ENCODE results near the gene SPCS1.

SPCS1 gene

GRCh38 chr3:52730681-52731080, 24.8 kb downstream of the SPCS1 start:
- no peak overlapping the region for H3K4me3 ChIP-seq (replicated peaks; ENCODE audit: low read depth, low read length)
- DNase-seq (ENCODE audit: low read depth): peak; percentile 57
- TF ChIP-seq, protein P1, sequence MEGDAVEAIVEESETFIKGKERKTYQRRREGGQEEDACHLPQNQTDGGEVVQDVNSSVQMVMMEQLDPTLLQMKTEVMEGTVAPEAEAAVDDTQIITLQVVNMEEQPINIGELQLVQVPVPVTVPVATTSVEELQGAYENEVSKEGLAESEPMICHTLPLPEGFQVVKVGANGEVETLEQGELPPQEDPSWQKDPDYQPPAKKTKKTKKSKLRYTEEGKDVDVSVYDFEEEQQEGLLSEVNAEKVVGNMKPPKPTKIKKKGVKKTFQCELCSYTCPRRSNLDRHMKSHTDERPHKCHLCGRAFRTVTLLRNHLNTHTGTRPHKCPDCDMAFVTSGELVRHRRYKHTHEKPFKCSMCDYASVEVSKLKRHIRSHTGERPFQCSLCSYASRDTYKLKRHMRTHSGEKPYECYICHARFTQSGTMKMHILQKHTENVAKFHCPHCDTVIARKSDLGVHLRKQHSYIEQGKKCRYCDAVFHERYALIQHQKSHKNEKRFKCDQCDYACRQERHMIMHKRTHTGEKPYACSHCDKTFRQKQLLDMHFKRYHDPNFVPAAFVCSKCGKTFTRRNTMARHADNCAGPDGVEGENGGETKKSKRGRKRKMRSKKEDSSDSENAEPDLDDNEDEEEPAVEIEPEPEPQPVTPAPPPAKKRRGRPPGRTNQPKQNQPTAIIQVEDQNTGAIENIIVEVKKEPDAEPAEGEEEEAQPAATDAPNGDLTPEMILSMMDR (IDR thresholded peaks at IDR 0.05; ENCODE audit: low read length, missing control alignments): no peak

GRCh38 chr3:52731590-52731989, 25.7 kb downstream of the SPCS1 start:
- TF ChIP-seq, protein P1 (IDR thresholded peaks at IDR 0.05; ENCODE audit: low read length, missing control alignments): no peak
- DNase-seq (ENCODE audit: low read depth): no peak
- H3K4me3 ChIP-seq (replicated peaks; ENCODE audit: low read depth, low read length): no peak overlapping the region

GRCh38 chr3:52733256-52733891, 27.5 kb downstream of the SPCS1 start:
- DNase-seq (ENCODE audit: low read depth): no peak
- TF ChIP-seq, protein P1 (IDR thresholded peaks at IDR 0.05; ENCODE audit: low read length, missing control alignments): no peak
- no peak overlapping the region for H3K4me3 ChIP-seq (replicated peaks; ENCODE audit: low read depth, low read length)

GRCh38 chr3:52739730-52740129, 33.8 kb downstream of the SPCS1 start:
- TF ChIP-seq, protein P1 (IDR thresholded peaks at IDR 0.05; ENCODE audit: low read length, missing control alignments): no peak
- H3K4me3 ChIP-seq (replicated peaks; ENCODE audit: low read depth, low read length): no peak overlapping the region
- no peak for DNase-seq (ENCODE audit: low read depth)

DNA sequence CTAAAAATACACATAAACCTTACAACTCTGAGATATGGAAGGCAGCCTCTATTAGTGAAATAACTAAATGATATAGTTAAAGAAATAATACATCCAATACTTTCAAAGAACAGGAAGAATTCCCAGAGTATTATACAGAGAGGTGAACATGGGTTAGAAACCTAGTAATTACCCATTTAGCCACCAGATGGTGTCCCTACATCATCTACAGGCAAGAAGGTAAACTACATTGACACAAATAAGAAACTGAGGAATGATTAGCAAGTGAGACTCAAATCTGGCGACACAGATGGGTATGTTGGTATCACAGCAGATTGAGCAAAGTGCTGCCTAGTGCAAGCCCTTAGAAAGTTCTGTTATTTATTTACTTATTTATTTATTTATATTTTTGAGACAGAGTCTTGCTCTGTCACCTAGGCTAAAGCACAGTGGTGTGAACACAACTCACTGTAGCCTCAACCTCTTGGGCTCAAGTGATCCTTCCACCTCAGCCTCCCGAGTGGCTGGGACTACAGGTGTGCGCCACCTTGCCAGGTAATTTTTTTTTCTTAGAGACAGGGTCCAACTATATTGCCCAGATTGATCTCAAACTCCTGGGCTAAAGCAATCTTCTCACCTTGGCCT, 36.6 kb downstream of the SPCS1 start:
- DNase-seq (ENCODE audit: low read depth): peak; percentile 62
- no peak overlapping the region for H3K4me3 ChIP-seq (replicated peaks; ENCODE audit: low read depth, low read length)
- TF ChIP-seq, protein P1 (IDR thresholded peaks at IDR 0.05; ENCODE audit: low read length, missing control alignments): peak; percentile 71

GRCh38 chr3:52743152-52743551, 37.2 kb downstream of the SPCS1 start:
- no peak for DNase-seq (ENCODE audit: low read depth)
- TF ChIP-seq, protein P1 (IDR thresholded peaks at IDR 0.05; ENCODE audit: low read length, missing control alignments): no peak

GRCh38 chr3:52743721-52744120, 37.8 kb downstream of the SPCS1 start:
- TF ChIP-seq, protein P1 (IDR thresholded peaks at IDR 0.05; ENCODE audit: low read length, missing control alignments): no peak
- DNase-seq (ENCODE audit: low read depth): no peak
- H3K4me3 ChIP-seq (replicated peaks; ENCODE audit: low read depth, low read length): no peak overlapping the region

More at GRCh38 chr3:52743152-52743551, 37.2 kb downstream of the SPCS1 start:
- H3K4me3 ChIP-seq (replicated peaks; ENCODE audit: low read depth, low read length): no peak overlapping the region

Measured in fibroblast of pulmonary artery (primary cell).